ENCODE data around the gene CLK2. TPM values are rescaled to one million over a fixed set of nuclear protein-coding genes. Genes with fewer than 3 reads are reported as not detected.

The CLK2 gene
- total and polyA plus RNA-seq, 4 donors = 9.3 to 88.6 (median 51.3) TPM

DNA sequence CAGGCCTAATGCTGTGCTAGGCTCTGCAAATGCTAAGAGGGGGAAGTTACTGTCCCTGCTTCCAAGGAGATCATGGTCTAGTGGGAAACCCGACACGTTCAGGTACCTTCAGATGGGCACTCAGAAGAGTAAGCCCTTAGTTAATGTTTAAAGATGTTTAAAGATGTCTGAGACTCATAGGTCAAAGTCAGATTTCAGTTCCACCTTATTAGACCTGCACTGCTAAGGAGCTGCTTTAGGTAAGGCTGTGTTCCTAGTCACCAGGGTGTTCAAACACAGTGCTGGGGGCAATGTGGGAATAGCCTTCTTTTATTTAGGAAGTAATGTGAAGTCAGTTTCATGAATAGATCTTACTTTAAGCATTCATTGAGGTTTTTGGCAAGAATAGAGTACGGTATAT is 43.6 kb upstream of the CLK2 start:
- H3K27ac ChIP-seq (ENCODE audit: low read depth in 1 of 2, low read length in 2 of 2) = no peak overlapping the region
- no peak for ATAC-seq (ENCODE audit: low FRiP score)
- 90 to 100% methylated on average over 3 of the region's 3 CpGs for WGBS, 2 donors
- H3K4me1 ChIP-seq (ENCODE audit: control insufficient read depth in 1 of 2, insufficient read depth in 2 of 2, low read length in 2 of 2) = no peaks in the 10 kb centered on the region
- no peaks in the 10 kb centered on the region for H3K27me3 ChIP-seq (ENCODE audit: control insufficient read depth in 1 of 2, insufficient read depth in 2 of 2, low read length in 1 of 2)
- no peak overlapping the region for H3K4me3 ChIP-seq (ENCODE audit: low read length in 2 of 2)
- H3K9me3 ChIP-seq (ENCODE audit: control insufficient read depth, low read length) = no peaks in the 10 kb centered on the region
- DNase-seq = no peak
- intact Hi-C loops (cut with DNase I) = no loop called here
- peaks cover 0 to 1% of the 10 kb centered on the region in 2 donors for H3K36me3 ChIP-seq (ENCODE audit: control insufficient read depth in 1 of 2, insufficient read depth in 2 of 2, low read length in 1 of 2)

DNA sequence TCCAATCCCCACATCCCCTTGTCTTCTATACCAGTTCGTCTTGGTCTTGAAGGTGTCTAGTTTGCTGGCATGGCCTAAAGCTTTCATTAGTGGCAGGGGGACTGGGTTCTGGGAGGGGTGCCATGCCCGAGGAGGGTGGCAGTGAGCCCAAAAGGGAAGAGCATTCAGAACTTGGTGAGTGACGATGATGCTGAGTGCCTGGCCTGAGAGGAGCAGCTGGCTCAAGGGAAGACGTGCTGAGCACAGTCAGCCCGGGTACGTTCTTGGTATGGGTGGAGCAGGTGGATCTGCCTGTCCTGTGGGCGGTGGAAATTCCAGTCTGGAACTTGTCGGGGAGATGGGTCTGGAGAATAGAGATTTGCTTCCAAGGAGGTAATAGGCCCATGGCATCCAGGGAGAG is 40.0 kb upstream of the CLK2 start:
- no peak overlapping the region for H3K27ac ChIP-seq (ENCODE audit: low read depth in 1 of 2, low read length in 2 of 2)
- peaks cover 0 to 1% of the 10 kb centered on the region in 2 donors for H3K4me1 ChIP-seq (ENCODE audit: control insufficient read depth in 1 of 2, insufficient read depth in 2 of 2, low read length in 2 of 2)
- DNase-seq (no peak), ATAC-seq (ENCODE audit: low FRiP score) (no peak)
- H3K4me3 ChIP-seq (ENCODE audit: low read length in 2 of 2) = no peak overlapping the region
- 67 to 79% methylated on average over 8 of the region's 8 CpGs for WGBS, 2 donors
- H3K36me3 ChIP-seq (ENCODE audit: control insufficient read depth in 1 of 2, insufficient read depth in 2 of 2, low read length in 1 of 2) = peaks cover 0 to 1% of the 10 kb centered on the region in 2 donors
- H3K9me3 ChIP-seq (ENCODE audit: control insufficient read depth, low read length) = no peaks in the 10 kb centered on the region
- intact Hi-C loops (cut with DNase I) = no loop called here
- H3K27me3 ChIP-seq (ENCODE audit: control insufficient read depth in 1 of 2, insufficient read depth in 2 of 2, low read length in 1 of 2) = no peaks in the 10 kb centered on the region

DNA sequence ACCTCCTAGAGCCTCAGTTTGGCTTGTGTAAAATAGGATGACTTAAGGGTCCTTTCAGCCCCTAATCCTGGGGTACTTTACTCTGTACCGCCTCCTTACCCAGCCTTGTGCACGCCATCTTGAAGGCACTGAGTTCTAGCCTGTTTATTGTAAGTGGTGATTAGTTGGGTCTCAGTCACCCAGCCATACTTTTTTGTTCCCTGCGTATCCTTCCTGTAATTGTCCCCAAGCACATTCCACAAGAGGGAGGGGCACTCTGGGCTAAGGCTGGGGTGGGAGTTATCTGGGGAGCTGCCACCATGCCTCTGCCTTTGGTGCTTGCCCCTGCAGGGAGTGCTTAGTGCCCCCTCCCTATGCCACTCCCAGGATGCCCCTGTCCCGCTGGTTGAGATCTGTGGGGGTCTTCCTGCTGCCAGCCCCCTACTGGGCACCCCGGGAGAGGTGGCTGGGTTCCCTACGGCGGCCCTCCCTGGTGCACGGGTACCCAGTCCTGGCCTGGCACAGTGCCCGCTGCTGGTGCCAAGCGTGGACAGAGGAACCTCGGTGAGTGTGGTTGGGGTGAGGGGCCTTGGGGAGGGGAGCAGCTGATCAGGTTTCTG is 36.2 kb upstream of the CLK2 start:
- intact Hi-C loops (cut with DNase I) = loop anchor here in 1 of 2 donors (2.0 to 5.0 kb wide), 3 partner anchors 13 to 117 kb away; partner anchors contain the start of gene CLK2
- no peaks in the 10 kb centered on the region for H3K9me3 ChIP-seq (ENCODE audit: control insufficient read depth, low read length)
- H3K36me3 ChIP-seq (ENCODE audit: control insufficient read depth in 1 of 2, insufficient read depth in 2 of 2, low read length in 1 of 2) = peaks cover 0 to 1% of the 10 kb centered on the region in 2 donors
- H3K4me3 ChIP-seq (ENCODE audit: low read length in 2 of 2) = peak overlapping the region; percentile 50 to 53
- H3K27me3 ChIP-seq (ENCODE audit: control insufficient read depth in 1 of 2, insufficient read depth in 2 of 2, low read length in 1 of 2) = no peaks in the 10 kb centered on the region
- DNase-seq = peak in 1 of 2 donors; percentile 84
- no peak overlapping the region for H3K27ac ChIP-seq (ENCODE audit: low read depth in 1 of 2, low read length in 2 of 2)
- ATAC-seq (ENCODE audit: low FRiP score) = no peak
- peaks cover 0 to 1% of the 10 kb centered on the region in 2 donors for H3K4me1 ChIP-seq (ENCODE audit: control insufficient read depth in 1 of 2, insufficient read depth in 2 of 2, low read length in 2 of 2)
- 7 to 8% methylated on average over 11 of the region's 11 CpGs for WGBS, 2 donors

GRCh38 chr1:155308493-155309422 is 35.5 kb upstream of the CLK2 start, which contains the start of gene FDPS:
FDPS (plus strand) TSS chr1:155308866; CDS start chr1:155309790, 924 bp downstream.
- Histone ChIP-seq H3K27me3 (ENCODE audit: control insufficient read depth in 1 of 2, insufficient read depth in 2 of 2, low read length in 1 of 2) (no peaks in the 10 kb centered on the region), H3K4me3 (ENCODE audit: low read length in 2 of 2) (peak within 1 kb of the TSS; percentile 50 to 53), H3K36me3 (ENCODE audit: control insufficient read depth in 1 of 2, insufficient read depth in 2 of 2, low read length in 1 of 2) (peaks cover 0 to 1% of the 10 kb centered on the region in 2 donors), H3K9me3 (ENCODE audit: control insufficient read depth, low read length) (no peaks in the 10 kb centered on the region), H3K4me1 (ENCODE audit: control insufficient read depth in 1 of 2, insufficient read depth in 2 of 2, low read length in 2 of 2) (peaks cover 0 to 1% of the 10 kb centered on the region in 2 donors), H3K27ac (ENCODE audit: low read depth in 1 of 2, low read length in 2 of 2) (peak within 1 kb of the TSS in 1 of 2 donors; percentile 71)
- 0% methylated on average over 51 of the region's 51 CpGs for WGBS, 2 donors
- intact Hi-C loops (cut with DNase I) = loop anchor here in 1 of 2 donors (2.0 to 5.0 kb wide), 3 partner anchors 14 to 116 kb away; partner anchors contain the start of gene CLK2
- DNase-seq (peak; percentile 99 to 100), ATAC-seq (ENCODE audit: low FRiP score) (peak; percentile 99)

DNA sequence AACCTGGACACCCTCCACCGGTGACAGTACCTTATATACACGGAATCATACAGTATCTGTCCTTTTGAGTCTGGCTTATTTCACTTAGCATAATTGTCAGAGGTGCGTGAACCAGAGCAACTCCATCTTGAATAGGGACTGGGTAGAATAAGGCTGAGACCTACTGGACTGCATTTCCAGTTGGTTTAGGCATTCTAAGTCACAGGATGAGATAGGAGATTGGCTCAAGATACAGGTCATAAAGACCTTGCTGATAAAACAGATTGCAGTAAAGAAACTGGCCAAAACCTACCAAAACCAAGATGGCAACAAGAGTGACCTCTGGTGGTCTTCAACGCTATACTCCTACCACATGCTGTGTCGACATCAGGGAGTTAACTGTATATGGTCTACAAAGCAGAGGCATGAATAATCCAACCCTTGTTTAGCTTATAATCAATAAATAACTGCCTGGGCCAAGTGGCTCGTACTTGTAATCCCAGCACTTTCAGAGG is 34.0 kb upstream of the CLK2 start:
- 43 to 46% methylated on average over 6 of the region's 6 CpGs for WGBS, 2 donors

DNA sequence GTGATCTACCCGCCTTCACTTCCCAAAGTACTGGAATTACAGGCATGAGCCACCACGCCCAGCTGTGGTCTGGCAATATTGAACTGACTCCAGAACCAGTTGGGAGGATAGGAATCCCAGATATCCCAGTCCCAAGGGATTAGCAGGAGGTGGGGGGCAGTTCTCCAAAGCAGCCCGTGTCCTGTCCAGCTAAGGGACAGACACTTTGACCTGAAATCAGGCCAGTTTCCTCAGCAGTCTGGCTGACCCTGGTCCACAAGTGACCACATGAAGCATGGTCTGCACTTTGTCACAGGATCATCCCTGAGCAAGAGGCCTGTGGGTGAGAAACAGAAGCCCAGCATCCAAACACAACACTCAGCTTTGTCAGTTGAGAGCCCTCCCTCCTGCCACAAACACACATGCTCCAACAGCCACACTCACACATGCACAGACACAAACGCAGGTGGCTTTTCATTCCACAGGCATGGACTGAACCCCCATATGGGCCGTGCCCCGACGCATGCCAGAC is 32.6 kb upstream of the CLK2 start:
- intact Hi-C loops (cut with DNase I) = loop anchor here in 1 of 2 donors (5.0 kb wide), 2 partner anchors 34 to 114 kb away; partner anchors contain the start of gene CLK2
- H3K36me3 ChIP-seq (ENCODE audit: control insufficient read depth in 1 of 2, insufficient read depth in 2 of 2, low read length in 1 of 2) = no peaks in the 10 kb centered on the region
- H3K27me3 ChIP-seq (ENCODE audit: control insufficient read depth in 1 of 2, insufficient read depth in 2 of 2, low read length in 1 of 2) = no peaks in the 10 kb centered on the region
- no peaks in the 10 kb centered on the region for H3K4me1 ChIP-seq (ENCODE audit: control insufficient read depth in 1 of 2, insufficient read depth in 2 of 2, low read length in 2 of 2)
- ATAC-seq (ENCODE audit: low FRiP score) (no peak), DNase-seq (no peak)
- WGBS, 2 donors = 69 to 75% methylated on average over 7 of the region's 7 CpGs
- no peak overlapping the region for H3K4me3 ChIP-seq (ENCODE audit: low read length in 2 of 2)
- H3K9me3 ChIP-seq (ENCODE audit: control insufficient read depth, low read length) = no peaks in the 10 kb centered on the region
- H3K27ac ChIP-seq (ENCODE audit: low read depth in 1 of 2, low read length in 2 of 2) = no peak overlapping the region

More for the DNA sequence above, 34.0 kb upstream of the CLK2 start:
- Histone ChIP-seq H3K27me3 (ENCODE audit: control insufficient read depth in 1 of 2, insufficient read depth in 2 of 2, low read length in 1 of 2) (no peaks in the 10 kb centered on the region), H3K9me3 (ENCODE audit: control insufficient read depth, low read length) (no peaks in the 10 kb centered on the region), H3K4me3 (ENCODE audit: low read length in 2 of 2) (no peak overlapping the region), H3K27ac (ENCODE audit: low read depth in 1 of 2, low read length in 2 of 2) (no peak overlapping the region), H3K4me1 (ENCODE audit: control insufficient read depth in 1 of 2, insufficient read depth in 2 of 2, low read length in 2 of 2) (peaks cover 0 to 1% of the 10 kb centered on the region in 2 donors), H3K36me3 (ENCODE audit: control insufficient read depth in 1 of 2, insufficient read depth in 2 of 2, low read length in 1 of 2) (no peaks in the 10 kb centered on the region)
- no peak for DNase-seq
- intact Hi-C loops (cut with DNase I) = loop anchor here in 1 of 2 donors (5.0 kb wide), 2 partner anchors 35 to 115 kb away; partner anchors contain the start of gene CLK2
- no peak for ATAC-seq (ENCODE audit: low FRiP score)

DNA sequence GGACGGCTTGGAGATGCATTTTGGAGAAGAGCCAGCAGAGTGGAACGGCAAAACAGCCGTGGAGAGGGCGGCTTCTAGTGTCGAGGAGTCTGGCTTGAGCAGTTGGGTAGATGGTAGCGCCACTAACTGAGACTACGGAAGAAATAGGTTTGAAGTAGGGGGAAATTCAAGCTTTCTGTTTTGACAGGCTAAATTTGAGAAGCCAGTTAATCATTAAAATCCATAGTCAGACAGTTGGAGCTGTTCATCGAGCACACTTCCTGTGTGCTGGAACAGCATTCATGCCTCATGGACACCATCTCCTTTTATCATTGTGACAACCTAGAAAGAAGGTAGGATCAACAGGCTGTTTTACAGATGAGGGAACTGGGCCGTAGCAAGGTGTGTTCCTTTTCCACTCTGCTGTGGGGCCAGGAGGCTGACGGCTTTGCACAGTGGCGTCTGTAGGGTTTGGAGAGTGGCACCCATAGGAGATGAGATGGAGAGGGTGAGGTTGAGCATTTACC is 31.3 kb upstream of the CLK2 start:
- Histone ChIP-seq H3K36me3 (ENCODE audit: control insufficient read depth in 1 of 2, insufficient read depth in 2 of 2, low read length in 1 of 2) (no peaks in the 10 kb centered on the region), H3K4me1 (ENCODE audit: control insufficient read depth in 1 of 2, insufficient read depth in 2 of 2, low read length in 2 of 2) (no peaks in the 10 kb centered on the region), H3K27ac (ENCODE audit: low read depth in 1 of 2, low read length in 2 of 2) (no peak overlapping the region), H3K4me3 (ENCODE audit: low read length in 2 of 2) (no peak overlapping the region), H3K9me3 (ENCODE audit: control insufficient read depth, low read length) (no peaks in the 10 kb centered on the region), H3K27me3 (ENCODE audit: control insufficient read depth in 1 of 2, insufficient read depth in 2 of 2, low read length in 1 of 2) (no peaks in the 10 kb centered on the region)
- intact Hi-C loops (cut with DNase I) = loop anchor here in 1 of 2 donors (5.0 kb wide), 2 partner anchors 32 to 112 kb away; partner anchors contain the start of gene CLK2
- DNase-seq (no peak), ATAC-seq (ENCODE audit: low FRiP score) (no peak)
- 78 to 80% methylated on average over 11 of the region's 11 CpGs for WGBS, 2 donors

- no peak for ATAC-seq (ENCODE audit: low FRiP score)
- no peak for DNase-seq
- intact Hi-C loops (cut with DNase I) = no loop called here
- H3K4me3 ChIP-seq (ENCODE audit: low read length in 2 of 2) = no peak within 1 kb of the TSS
- 83 to 87% methylated on average over 5 of the region's 5 CpGs for WGBS, 2 donors
- no peaks in the 10 kb centered on the region for H3K4me1 ChIP-seq (ENCODE audit: control insufficient read depth in 1 of 2, insufficient read depth in 2 of 2, low read length in 2 of 2)
- no peaks in the 10 kb centered on the region for H3K27me3 ChIP-seq (ENCODE audit: control insufficient read depth in 1 of 2, insufficient read depth in 2 of 2, low read length in 1 of 2)
- no peaks in the 10 kb centered on the region for H3K36me3 ChIP-seq (ENCODE audit: control insufficient read depth in 1 of 2, insufficient read depth in 2 of 2, low read length in 1 of 2)
- no peak within 1 kb of the TSS for H3K27ac ChIP-seq (ENCODE audit: low read depth in 1 of 2, low read length in 2 of 2)
- H3K9me3 ChIP-seq (ENCODE audit: control insufficient read depth, low read length) = no peaks in the 10 kb centered on the region
These were observed 28.1 kb upstream of the CLK2 start, which contains the start of gene PKLR for GRCh38 chr1:155301342-155301841. PKLR (minus strand) TSS chr1:155301438; CDS start chr1:155301395, 43 bp downstream.

Data from aorta (tissue), 5 donors.